Retina (tissue), 1 donor: ENCODE measurements around the gene HHLA2.

Source experiments
- DNase-seq: peaks from one replicate; pipeline ENCODE4 v3.0.0-alpha.2; 2016

HHLA2 gene

GRCh38 chr3:108300103-108300849 lies 3.9 kb downstream of the HHLA2 start:
- no peak for DNase-seq

GRCh38 chr3:108301695-108302404 lies 5.5 kb downstream of the HHLA2 start:
- no peak for DNase-seq

GRCh38 chr3:108302570-108302969 lies 6.2 kb downstream of the HHLA2 start:
- DNase-seq: no peak

- no peak for DNase-seq
Measured at GRCh38 chr3:108305484-108306172, 9.3 kb downstream of the HHLA2 start.

- no peak for DNase-seq
Measured at GRCh38 chr3:108311797-108312196, 15.4 kb downstream of the HHLA2 start.

- no peak for DNase-seq
Measured at GRCh38 chr3:108312656-108313055, 16.3 kb downstream of the HHLA2 start.

- DNase-seq: no peak
Measured at GRCh38 chr3:108315767-108316301, 19.5 kb downstream of the HHLA2 start.

GRCh38 chr3:108319428-108320082 lies 23.2 kb downstream of the HHLA2 start:
- no peak for DNase-seq

GRCh38 chr3:108320746-108321350 lies 24.5 kb downstream of the HHLA2 start:
- no peak for DNase-seq

- no peak for DNase-seq
Measured at GRCh38 chr3:108322352-108322751, 26.0 kb downstream of the HHLA2 start.

- DNase-seq: no peak
Measured at GRCh38 chr3:108324177-108324576, 27.8 kb downstream of the HHLA2 start.

GRCh38 chr3:108327168-108327567 lies 30.8 kb downstream of the HHLA2 start:
- no peak for DNase-seq

- DNase-seq: no peak
Measured at GRCh38 chr3:108328821-108329486, 32.6 kb downstream of the HHLA2 start.

- no peak for DNase-seq
Measured at GRCh38 chr3:108329508-108329907, 33.2 kb downstream of the HHLA2 start.

GRCh38 chr3:108329947-108330346 lies 33.6 kb downstream of the HHLA2 start:
- DNase-seq: no peak

- no peak for DNase-seq
Measured at GRCh38 chr3:108331792-108332191, 35.4 kb downstream of the HHLA2 start.

GRCh38 chr3:108333961-108334360 lies 37.6 kb downstream of the HHLA2 start:
- no peak for DNase-seq

- no peak for DNase-seq
Measured at GRCh38 chr3:108334701-108335100, 38.4 kb downstream of the HHLA2 start.

- no peak for DNase-seq
Measured at GRCh38 chr3:108338901-108339545, 42.7 kb downstream of the HHLA2 start.

GRCh38 chr3:108341911-108342310 lies 45.6 kb downstream of the HHLA2 start:
- no peak for DNase-seq

- DNase-seq: no peak
Measured at GRCh38 chr3:108342837-108343486, 46.6 kb downstream of the HHLA2 start.
